Mesothelial cell of epicardium (in vitro differentiated cells): ENCODE measurements around the gene CCDC28B. TPM values are rescaled to one million over a fixed set of nuclear protein-coding genes. Genes with fewer than 3 reads are reported as not detected.
A peak's percentile ranks its signal among the peaks of the same experiment; 100 is the strongest.

Experiments used
- DNase-seq, 2 experiments: peaks; one replicate each; pipeline ENCODE4 v3.0.0; 2021; ENCODE audit warnings: low spot score in 2 of 2; ENCODE audit not compliant: unreplicated experiment in 2 of 2
- H3K27ac Mint-ChIP-seq: 2 replicates; pipeline ENCODE4 v1.8.0; 2021; ENCODE audit warnings: mixed read lengths
- H3K27me3 Mint-ChIP-seq: 2 replicates; pipeline ENCODE4 v1.8.0; 2021; ENCODE audit warnings: low read depth, mixed read lengths
- H3K36me3 Mint-ChIP-seq: 2 replicates; pipeline ENCODE4 v1.8.0; 2021; ENCODE audit warnings: mixed read lengths
- H3K4me1 Mint-ChIP-seq: 2 replicates; pipeline ENCODE4 v1.8.0; 2021; ENCODE audit warnings: mixed read lengths
- H3K4me3 Mint-ChIP-seq: 2 replicates; pipeline ENCODE4 v1.8.0; 2021; ENCODE audit warnings: mild to moderate bottlenecking, moderate library complexity, mixed read lengths
- H3K9me3 Mint-ChIP-seq: 2 replicates; pipeline ENCODE4 v1.8.0; 2021; ENCODE audit warnings: mixed read lengths
- CTCF ChIP-seq: fragments of 200-600 bp; sonication (generic); IDR thresholded peaks from one replicate; pipeline ENCODE4 v1.5.0; 2021; ENCODE audit warnings: antibody characterized with exemption; ENCODE audit not compliant: unreplicated experiment
- total RNA-seq: library from RNA; stranded (reverse); gene quantifications from 3 replicates; pipeline ENCODE4 v1.2.1, GENCODE V29; 2021

CCDC28B gene
- total RNA-seq, 1 donor from 2014 or later, result 21.6 TPM

GRCh38 chr1:32199717-32200072, 700 bp upstream of the CCDC28B start:
- Mint-ChIP-seq H3K4me3 (peak overlapping the region; percentile 87), H3K36me3 (peaks cover 5% of the 10 kb centered on the region), H3K27me3 (no peaks in the 10 kb centered on the region), H3K9me3 (no peaks in the 10 kb centered on the region), H3K27ac (peak overlapping the region; percentile 87), H3K4me1 (peaks cover 17% of the 10 kb centered on the region)
- TF ChIP-seq CTCF, result no peak
- DNase-seq, result no peak

- peaks cover 5% of the 10 kb centered on the region for H3K36me3 Mint-ChIP-seq
- no peaks in the 10 kb centered on the region for H3K9me3 Mint-ChIP-seq
- peaks cover 24% of the 10 kb centered on the region for H3K4me1 Mint-ChIP-seq
- peak overlapping the region; percentile 94 for H3K27ac Mint-ChIP-seq
- no peak for TF ChIP-seq CTCF
- peak; percentile 45 to 66 for DNase-seq
- H3K27me3 Mint-ChIP-seq, result no peaks in the 10 kb centered on the region
- H3K4me3 Mint-ChIP-seq, result peak overlapping the region; percentile 87
Observed at GRCh38 chr1:32201011-32201855, 838 bp downstream of the CCDC28B start.

- no peaks in the 10 kb centered on the region for H3K36me3 Mint-ChIP-seq
- DNase-seq, result no peak
- H3K9me3 Mint-ChIP-seq, result no peaks in the 10 kb centered on the region
- H3K27me3 Mint-ChIP-seq, result no peaks in the 10 kb centered on the region
- H3K4me3 Mint-ChIP-seq, result peak overlapping the region; percentile 89
- peak overlapping the region; percentile 86 for H3K27ac Mint-ChIP-seq
- peaks cover 27% of the 10 kb centered on the region for H3K4me1 Mint-ChIP-seq
- TF ChIP-seq CTCF, result no peak
Observed at GRCh38 chr1:32204943-32205361, 4.6 kb downstream of the CCDC28B start.

- peak; percentile 84 to 89 for DNase-seq
- peak within 1 kb of the TSS; percentile 89 for H3K4me3 Mint-ChIP-seq
- no peaks in the 10 kb centered on the region for H3K27me3 Mint-ChIP-seq
- peak; percentile 10 for TF ChIP-seq CTCF
- no peaks in the 10 kb centered on the region for H3K36me3 Mint-ChIP-seq
- no peaks in the 10 kb centered on the region for H3K9me3 Mint-ChIP-seq
- H3K4me1 Mint-ChIP-seq, result peaks cover 23% of the 10 kb centered on the region
- peak within 1 kb of the TSS; percentile 86 for H3K27ac Mint-ChIP-seq
Observed at GRCh38 chr1:32205401-32206370, 5.3 kb downstream of the CCDC28B start, which contains the start of gene IQCC. Gene IQCC, plus strand, starts transcription at chr1:32205671. Its CDS starts 11 bp downstream, at chr1:32205682.

GRCh38 chr1:32208469-32208868, 8.1 kb downstream of the CCDC28B start:
- H3K9me3 Mint-ChIP-seq, result no peaks in the 10 kb centered on the region
- H3K4me1 Mint-ChIP-seq, result peaks cover 14% of the 10 kb centered on the region
- H3K36me3 Mint-ChIP-seq, result no peaks in the 10 kb centered on the region
- H3K4me3 Mint-ChIP-seq, result no peak overlapping the region
- TF ChIP-seq CTCF, result no peak
- no peak overlapping the region for H3K27ac Mint-ChIP-seq
- no peak for DNase-seq
- no peaks in the 10 kb centered on the region for H3K27me3 Mint-ChIP-seq
